Fibroblast of lung (primary cell): ENCODE measurements around the gene RASL11A.

Source experiments
- EZH2 ChIP-seq: IDR thresholded peaks from 2 replicates; pipeline ENCODE4 v1.5.1; 2012; ENCODE audit warnings: low read length, control low read depth, mild to moderate bottlenecking; ENCODE audit errors: missing control alignments
- TF ChIP-seq, protein P1 (sequence below), 2 donors: IDR thresholded peaks in 1 of 2; conservative IDR thresholded peaks in 1 of 2; 1 replicate in 1 of 2; 2 replicates in 1 of 2; pipeline ENCODE4 v1.5.1; 2011 to 2012; ENCODE audit warnings: low read length in 2 of 2, control low read depth in 1 of 2, inconsistent platforms in 1 of 2, low read depth in 1 of 2, mild to moderate bottlenecking in 1 of 2

GRCh38 chr13:27236478-27236877 lies 34.2 kb upstream of the RASL11A start:
- TF ChIP-seq, protein P1, sequence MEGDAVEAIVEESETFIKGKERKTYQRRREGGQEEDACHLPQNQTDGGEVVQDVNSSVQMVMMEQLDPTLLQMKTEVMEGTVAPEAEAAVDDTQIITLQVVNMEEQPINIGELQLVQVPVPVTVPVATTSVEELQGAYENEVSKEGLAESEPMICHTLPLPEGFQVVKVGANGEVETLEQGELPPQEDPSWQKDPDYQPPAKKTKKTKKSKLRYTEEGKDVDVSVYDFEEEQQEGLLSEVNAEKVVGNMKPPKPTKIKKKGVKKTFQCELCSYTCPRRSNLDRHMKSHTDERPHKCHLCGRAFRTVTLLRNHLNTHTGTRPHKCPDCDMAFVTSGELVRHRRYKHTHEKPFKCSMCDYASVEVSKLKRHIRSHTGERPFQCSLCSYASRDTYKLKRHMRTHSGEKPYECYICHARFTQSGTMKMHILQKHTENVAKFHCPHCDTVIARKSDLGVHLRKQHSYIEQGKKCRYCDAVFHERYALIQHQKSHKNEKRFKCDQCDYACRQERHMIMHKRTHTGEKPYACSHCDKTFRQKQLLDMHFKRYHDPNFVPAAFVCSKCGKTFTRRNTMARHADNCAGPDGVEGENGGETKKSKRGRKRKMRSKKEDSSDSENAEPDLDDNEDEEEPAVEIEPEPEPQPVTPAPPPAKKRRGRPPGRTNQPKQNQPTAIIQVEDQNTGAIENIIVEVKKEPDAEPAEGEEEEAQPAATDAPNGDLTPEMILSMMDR (conservative IDR thresholded peaks at IDR 0.05 in 1 of 2, IDR thresholded peaks at IDR 0.05 in 1 of 2; ENCODE audit: low read depth in 1 of 2, low read length in 2 of 2), result no peak
- no peak for TF ChIP-seq EZH2
